HG03378 (cell line): Measurements from ENCODE around the gene SSBP4.

Experiments
- ATAC-seq: cut with Tn5 transposase; IDR thresholded peaks from one replicate; pipeline ENCODE4 v1.9.1; 2021; ENCODE audit warnings: mild to moderate bottlenecking, moderate library complexity; ENCODE audit not compliant: unreplicated experiment

Gene SSBP4

DNA sequence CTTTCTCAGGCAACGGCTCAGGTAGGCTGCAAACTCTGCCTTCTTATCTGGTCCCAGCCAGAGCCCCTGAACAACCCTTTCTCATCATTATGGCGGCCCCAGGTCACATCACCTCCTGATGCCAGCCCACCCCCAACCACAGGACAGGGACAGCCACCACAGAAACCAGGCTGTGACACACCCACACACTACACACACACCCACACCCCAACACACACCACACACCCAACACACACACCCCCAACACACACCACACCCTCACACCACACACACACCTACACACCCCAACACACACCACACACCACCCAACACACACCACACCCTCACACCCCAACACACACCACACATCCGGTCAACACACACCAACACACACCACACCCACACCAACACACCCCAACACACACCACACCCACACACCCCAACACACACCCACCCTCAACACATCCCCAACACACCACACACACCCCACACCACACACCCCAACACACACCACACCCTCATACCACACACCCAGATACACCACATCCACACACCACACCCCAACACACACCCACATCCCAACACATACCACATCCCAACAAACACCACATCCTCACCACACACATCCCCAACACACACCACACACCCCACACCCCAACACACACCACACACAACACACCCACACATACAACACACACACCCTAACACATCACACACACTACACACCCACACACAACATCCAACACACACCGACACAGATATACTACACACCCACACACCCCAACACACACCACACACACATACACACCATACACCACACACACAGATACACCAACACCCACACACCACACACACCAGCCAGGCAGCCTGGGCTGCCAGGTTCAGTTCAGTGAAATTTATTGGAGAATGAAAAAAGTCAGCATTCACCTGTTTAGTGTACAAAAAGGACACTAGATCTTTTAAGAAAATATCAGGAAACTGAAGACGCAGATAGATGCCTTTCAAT is 22.9 kb downstream of the SSBP4 start:
- no peak for ATAC-seq

DNA sequence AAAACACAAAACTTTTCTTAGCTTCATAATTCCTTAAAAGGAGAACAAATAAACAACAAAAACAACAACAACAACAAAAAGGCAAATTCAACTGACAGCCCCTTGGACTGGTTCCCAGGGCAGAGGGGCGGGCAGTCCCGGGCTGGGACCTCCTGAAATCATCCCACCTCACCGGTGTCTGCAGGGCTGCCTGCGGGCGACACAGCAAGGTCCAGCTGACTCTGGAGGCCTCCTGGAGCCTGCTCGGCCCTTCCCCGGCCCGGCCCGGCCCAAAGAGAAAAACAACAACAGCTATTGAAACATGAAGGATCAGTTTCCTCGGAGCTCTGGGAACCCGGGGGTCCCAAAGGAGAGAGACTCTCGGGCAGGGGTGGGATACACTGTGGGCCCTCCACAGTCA is 23.7 kb downstream of the SSBP4 start:
- no peak for ATAC-seq

DNA sequence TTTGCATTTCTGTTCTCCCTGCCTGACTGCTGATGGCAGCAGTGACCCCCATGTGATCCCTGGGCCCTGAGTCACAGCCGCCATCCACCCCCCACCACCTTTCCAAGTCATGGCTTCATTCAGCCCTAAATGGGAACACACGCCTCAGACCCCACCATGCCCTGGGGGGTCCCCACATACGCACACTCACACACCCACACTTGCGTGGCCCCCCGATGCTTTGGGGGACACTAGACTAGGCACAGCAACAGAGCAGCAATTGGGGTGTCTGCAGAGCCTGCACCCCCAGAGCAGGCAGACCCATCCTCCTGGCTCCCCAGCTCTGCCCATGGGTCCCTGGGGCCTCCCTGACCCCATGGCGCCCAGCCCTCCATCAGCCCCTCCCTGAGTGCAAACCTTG is 24.2 kb downstream of the SSBP4 start:
- no peak for ATAC-seq

DNA sequence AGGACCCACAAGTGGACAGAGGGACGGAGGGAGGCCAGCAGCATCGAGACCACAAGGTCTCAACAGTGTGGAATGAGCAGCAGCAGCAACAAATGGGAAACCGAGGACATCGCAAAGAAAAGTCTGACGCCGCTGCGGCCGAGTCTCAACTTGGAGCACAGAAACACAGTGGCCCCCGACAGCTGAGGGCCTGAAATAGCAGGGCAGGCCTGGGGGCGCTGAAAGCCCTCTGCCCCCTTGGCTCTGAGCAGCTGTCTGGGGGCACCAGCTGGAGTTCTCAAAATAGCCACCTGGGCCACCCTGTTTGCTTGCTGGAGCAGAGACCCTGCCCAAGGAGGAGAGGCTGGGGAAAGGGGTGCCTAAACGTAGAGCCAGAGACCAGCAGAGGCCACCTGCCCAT is 24.6 kb downstream of the SSBP4 start:
- ATAC-seq = no peak

DNA sequence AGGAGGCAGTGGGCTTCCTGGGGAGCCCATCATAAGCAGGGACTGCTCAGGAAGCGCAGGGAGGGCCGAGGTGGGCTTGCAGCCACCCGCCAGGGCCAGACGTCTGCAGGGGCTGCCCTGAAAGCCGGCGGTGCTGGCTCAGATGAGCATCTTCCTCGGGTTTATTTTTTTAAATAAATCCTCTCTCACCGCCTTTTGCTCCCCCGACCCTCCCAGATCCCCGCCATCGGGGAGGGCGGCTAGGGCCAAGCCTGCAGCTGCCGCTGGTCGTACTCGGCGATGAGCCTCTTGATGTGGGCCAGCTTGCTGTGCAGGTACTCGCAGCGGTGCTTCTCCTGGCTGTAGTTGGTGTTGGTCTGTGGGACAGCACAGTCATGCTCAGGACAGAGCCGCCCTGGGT is 25.3 kb downstream of the SSBP4 start:
- ATAC-seq = no peak

DNA sequence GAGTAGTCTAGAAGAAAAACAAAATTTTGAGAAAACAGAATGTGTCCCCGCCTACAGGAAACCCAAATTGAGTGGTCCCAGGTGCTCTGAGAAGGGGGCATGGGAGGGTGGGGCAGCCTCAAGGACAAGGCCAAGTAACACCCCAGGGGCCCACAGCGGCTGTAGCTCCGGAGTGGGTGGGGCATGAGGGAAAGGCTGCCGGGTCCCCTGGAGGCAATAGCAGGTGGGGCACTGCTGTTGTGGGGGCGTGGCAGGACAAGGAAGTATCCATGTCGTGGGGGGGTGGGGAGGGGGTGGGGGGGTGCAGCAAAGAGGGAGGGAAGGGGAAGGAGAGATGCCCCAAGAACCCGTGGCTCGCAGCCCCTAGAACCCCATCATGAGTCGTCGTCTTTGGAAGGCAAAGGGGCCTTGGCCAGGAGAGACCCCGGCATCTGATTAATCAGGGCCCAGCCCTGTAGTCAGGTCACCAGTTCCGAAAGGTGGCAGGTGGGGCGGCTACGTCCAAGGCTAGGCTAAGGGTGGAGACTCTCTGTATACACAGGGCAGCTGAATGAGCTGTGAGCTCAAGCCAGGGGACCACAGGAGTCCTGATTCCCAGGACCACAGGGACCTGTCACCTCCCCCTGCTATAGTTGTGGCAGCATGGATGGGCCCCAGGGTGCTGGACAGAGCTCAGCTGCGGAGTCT is 26.2 kb downstream of the SSBP4 start:
- no peak for ATAC-seq

DNA sequence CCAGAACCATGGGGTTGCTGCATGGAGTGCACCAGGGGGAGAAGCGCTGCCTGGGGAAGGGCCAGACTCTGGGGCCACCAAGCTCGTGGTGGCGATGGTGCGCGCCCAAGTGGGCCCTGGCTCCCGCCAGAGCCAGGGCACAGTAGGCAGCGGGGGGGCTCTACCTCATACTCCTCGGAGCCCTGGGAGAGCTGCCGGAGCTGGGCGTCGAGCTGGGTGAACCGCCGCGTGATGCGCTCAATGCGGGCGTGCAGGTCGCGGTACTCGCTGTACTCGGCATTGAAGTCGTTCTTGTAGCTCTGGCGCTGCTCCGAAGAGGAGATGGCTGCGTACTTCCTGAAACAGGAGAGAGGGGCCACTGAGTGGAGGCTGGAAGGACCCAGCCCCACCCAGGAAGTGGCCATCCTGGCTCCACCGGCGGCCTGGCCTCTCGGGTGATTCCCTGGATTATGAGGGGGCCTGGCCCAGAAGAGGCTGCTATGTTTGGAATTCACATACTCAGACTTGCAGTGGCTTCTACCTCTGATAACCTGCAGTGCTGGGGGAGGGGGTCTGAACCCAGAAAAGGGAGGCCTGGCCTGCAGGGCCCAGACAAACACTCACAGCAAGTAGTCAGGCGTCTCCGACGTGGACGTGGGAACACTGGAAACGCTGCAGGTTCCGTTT is 27.1 kb downstream of the SSBP4 start:
- no peak for ATAC-seq

DNA sequence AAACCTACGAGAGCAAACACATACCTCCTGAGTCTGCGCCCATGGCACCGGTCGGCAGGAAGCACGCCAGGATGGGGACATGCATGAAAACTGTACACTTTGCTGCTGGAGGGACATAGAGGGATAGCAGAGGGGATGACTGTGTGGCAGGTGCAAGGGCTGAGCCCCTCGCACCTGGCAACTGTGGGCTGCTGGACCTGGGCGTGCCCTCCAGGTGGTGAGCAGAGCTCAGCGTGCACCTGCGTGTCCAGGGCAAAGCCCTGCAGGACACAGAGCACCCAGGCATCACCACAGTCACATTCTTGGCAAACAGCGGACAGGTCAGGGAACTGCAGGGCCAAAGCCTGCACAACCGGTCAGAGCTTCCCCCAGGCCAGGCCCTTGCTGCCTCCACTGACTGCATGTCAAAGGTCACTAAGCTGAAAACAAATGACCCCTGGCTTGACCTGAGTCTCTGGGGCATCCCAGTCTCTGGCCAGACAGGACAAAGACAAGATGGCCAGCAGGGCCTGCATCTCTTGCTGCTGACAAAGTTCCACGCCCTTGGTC is 27.7 kb downstream of the SSBP4 start:
- no peak for ATAC-seq

DNA sequence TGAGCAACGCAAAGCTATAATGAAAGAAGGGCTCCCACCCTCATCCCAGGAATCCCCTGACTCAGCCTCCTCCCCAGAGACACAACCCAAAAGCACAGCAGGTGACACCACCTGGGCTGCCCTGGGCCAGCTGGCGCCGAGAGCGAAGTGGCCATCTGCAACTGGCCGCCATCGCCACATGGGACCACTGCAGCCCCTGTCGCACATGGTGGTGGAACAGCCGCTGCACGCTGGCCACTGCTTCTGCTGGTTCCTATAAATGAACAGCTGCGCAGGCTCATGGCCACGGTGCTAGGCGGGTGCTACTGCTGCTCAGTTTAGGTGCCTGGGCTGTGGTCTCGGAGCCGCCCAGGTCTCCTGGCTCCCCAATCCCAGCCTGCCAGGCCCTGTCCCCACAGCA is 30.4 kb downstream of the SSBP4 start:
- ATAC-seq = no peak

DNA sequence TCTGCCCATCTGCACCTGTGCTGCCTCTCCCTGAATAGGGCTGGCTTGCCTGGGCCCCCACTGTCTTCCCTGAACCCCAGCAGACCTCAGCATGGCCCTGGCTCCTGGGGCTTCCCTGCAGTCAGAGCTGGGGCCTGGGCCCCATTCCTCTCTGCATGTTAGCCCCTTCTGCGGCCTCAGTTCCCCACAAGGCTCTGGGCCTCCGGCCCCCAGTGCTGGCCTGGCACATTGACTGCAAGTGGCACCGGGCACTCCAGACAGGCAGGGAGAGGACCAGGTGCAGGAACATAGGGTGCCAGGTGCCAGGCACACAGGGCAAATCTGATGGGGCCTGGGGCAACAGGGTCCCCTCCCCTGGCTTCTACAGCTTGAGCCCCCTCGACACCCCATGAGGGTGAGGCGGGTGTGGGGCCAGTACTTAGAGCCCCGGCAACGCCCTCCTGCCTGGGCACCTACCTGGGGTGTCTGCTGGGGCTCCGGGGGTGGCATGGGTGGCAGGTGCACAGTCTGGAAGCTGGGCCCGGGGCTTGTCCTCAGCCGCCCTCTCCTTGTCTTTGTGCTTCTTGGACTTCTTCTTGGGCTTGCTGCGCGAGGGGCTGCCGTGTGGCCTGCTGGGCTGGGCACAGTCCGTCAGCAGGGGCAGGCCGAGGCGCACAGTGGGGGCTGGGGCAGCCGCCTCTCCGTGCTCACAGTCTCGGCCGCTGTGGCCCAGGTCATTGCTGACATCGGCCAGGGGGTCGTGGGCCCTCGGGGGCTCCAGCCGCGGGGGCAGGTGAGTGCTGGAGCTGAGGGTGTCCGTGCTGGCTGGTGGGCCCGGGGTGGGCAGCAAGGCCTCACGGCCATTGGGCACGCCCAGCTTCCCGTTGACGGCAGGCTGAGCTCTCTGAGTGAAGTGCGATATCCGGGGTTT is 31.1 kb downstream of the SSBP4 start:
- no peak for ATAC-seq

DNA sequence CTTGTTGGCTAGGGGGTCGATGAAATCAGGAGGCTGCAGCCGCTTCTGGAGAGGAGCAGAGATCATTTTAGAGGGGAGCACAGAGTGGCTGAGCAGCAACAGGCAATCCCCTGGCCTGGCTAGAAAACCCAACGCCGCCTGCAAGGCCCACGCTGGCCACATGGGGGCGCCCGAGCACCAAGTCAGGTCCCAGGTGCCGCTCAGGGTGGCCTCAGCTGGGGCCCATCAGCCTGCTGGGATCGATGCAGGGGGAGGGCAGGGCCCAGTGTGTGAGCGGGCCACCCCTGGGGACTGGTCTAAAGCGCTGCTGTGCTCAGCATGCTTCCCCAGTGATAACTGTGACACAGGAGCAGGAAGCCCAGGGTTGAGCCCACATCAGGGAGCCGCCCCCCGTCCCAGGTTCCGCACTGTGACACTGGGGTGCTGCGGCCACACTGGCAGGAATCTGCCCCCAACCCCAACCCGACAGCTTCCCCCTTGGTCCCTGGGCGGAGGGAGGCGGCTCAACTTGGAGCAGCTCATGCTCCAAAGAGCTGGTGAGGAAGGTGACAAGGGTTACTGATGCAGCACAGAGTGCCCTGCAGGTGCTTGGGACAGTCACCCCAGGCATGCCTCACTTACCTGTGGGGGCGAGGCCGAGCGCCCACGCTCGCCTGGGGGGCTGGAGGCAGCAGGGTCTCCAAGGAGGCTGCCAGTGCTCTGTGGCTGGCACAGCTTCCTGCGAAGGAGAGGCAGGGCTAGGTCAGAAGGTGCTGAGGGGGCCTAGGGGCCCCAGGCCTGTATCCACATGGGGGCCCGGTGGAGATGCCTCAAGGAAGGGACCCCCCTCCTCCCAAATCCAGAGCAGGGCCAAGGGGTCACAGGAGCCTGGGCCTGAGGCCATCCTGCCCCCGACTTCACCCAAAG is 32.0 kb downstream of the SSBP4 start:
- ATAC-seq = no peak

DNA sequence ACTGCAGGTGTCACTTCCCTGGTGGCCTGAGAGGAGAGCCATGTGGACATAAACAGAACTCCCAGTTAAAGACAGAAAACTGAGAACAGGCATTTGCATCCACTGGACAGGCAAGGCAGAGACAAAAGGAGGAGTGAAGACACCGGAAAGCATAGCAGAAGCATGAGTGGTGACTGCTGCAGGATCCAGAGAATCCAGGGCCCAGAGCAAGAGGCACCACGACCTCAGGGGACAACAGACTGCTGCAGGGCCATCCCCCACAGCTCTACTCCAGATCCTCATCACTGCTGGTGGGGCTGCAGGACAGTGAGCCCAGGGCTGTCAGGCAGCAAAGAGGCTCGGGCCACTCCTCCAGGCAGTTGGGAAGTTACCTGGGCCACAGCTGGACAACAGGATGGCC is 33.2 kb downstream of the SSBP4 start:
- ATAC-seq = no peak

DNA sequence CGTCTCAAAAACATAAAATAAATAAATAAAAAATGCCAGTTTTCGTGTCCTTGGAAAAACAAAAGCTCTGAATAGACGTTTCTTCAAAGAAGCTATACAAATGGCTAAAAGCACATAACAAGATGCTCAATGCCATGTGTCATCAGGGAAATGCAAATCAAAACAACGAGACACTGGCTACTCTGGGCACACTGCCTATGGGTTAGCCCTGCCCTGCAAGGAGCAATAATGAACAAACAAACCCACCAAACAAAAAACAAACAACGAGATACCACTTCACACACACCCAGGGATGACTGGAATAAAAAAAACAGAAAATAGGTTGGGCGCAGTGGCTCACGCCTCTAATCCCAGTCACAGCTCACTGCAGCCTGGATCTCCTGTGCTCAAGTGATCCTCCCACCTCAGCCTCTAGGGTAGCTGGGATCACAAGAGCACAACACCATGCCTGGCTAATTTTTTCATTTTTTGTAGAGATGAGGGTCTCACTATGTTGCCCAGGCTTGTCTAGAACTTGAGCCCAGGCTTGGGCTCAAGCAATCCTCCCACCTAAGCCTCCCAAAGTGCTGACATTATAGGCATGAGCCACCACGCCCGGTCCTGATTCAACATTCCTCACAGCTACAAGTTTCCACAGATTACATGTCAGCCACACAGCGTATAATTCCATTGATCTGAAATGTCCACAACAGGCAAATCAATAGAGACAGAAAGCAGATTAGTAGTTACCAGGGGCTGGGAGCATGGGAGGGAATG is 34.2 kb downstream of the SSBP4 start:
- ATAC-seq = no peak

DNA sequence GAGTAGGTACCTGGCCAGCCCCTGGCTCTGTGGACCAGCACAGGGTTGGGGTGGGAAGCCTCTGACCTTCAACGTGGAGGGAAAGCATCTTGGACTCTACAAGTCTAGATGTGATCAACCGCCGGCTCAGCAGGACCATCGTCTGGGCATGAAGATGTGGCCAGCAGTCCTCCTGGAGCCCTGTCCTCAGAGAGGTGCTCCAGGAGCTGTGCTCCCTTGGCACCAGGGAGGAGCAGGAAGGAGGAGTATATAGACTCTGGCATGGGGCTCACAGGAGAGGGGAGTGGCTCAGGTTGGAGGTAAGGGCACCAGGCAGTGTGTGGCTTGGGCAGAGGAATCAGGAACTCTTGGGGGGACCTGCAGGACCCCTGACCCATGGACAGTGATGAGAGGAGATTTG is 37.1 kb downstream of the SSBP4 start:
- ATAC-seq = no peak

DNA sequence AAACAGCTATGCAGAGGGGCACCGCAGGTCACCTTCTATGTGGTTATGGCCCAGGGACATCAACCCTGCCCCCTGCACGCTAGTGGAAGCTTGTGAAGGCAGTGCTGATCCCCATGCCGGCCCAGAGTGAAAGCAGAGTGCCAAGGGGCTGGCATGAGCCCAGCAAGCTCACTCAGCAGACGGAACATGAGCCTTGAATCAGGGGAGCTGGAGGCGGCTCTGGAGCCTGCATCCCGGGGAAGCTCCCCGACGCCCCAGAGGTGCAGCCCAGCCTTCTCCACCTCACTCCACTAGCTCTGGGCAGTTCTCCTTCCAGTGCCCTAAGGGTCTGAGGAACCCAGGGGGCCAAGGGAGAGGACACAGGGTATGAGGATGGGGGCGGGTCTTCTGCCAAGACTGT is 37.8 kb downstream of the SSBP4 start:
- no peak for ATAC-seq

DNA sequence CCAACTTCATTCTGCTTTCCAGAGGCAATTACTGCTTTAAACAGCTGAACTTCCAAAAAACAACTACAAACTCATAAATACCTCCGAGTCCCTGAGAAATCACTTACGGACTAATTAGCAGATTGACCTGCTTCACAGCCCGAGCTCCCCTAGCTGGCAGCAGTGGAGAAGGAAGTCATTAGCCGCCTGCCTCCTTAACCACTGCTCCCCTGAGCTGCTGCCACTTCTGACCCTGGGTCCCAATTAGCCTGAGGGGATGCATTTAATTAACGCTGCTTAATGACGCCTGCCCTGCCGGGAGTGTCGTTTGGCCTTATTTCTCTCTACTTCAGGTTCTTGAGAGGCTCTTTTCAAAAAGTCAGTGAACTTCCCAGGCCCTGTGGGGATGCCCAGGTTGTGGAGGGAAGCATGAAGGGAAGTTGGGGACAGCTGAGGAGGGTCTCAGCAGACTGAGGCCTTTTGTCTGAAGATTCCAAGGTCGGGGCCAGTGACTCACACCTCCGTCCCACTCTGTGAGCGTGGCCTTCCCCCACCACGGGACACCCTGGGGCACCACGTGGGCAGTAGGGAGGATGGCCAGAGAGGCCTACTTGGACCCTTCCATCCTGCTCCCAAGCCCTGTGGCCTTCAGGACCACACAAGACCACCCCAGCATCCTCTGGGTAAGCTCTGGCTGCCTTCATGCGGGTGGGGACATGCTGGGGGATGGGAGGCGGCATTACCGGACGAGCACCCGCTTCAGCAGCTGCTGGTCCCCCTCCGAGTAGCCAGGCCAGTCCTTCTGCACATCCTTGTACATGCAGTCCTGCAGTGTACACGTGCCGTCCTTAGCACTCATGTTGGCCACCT is 38.5 kb downstream of the SSBP4 start:
- no peak for ATAC-seq

DNA sequence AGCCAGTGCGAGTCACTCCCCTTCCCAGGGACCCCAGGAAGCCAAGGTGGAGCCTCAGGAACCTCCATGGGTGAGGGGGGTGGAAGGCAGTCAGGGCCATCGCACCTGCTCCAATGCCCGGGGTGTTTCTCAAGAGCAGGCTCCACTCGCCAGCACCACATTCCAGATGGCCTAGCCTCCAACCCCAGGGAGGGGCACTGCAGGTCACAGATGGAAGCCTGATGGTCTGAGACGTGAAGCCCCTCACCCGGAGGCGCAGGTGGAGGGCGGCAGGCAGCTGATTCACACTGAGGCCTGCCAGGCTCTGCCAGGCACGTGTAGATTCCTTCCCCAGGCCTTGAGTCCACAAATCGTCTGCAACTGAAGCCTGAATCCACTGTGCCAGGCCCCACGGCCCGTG is 41.7 kb downstream of the SSBP4 start:
- no peak for ATAC-seq

DNA sequence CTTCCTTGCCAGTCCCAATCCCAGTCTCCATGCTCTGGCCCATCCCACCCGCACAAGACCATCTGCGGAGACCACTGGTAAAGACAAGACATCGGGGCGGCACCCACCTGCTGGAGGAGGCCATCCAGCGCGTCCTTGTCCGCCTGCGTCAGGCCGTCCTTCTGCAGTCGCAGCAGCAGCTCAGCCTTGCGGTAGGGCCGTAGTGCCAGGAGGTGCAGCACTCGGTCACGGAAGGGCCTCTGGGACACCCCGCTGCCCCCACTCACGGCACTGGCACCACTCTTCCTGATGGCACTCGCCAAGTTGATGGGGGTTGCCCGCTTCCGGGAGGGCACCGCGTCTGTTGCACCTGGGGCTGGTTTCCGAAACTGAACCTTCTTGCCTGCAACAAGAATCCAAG is 42.3 kb downstream of the SSBP4 start:
- no peak for ATAC-seq
